HUES48 (cell line): Measurements from ENCODE around the gene DAP3.
A peak's percentile ranks its signal among the peaks of the same experiment; 100 is the strongest.
"Not testable (repeated sequence)": the region's sequence is repeated elsewhere in the genome, so short reads cannot be mapped to it uniquely, and the experiment has no call there.

ENCODE experiments used
- H3K27ac ChIP-seq: one replicate; pipeline ENCODE4 v1.7.0; 2013; ENCODE audit warnings: low read depth, low read length, inconsistent platforms
- H3K27me3 ChIP-seq: 2 replicates; pipeline ENCODE4 v1.6.1; 2013; ENCODE audit warnings: mild to moderate bottlenecking, low read length; ENCODE audit not compliant: control insufficient read depth, insufficient read depth
- H3K36me3 ChIP-seq: 2 replicates; pipeline ENCODE4 v1.6.1; 2013; ENCODE audit warnings: low read length; ENCODE audit not compliant: control insufficient read depth, insufficient read depth
- H3K4me1 ChIP-seq: 2 replicates; pipeline ENCODE4 v1.6.1; 2013; ENCODE audit warnings: mild to moderate bottlenecking, low read length; ENCODE audit not compliant: control insufficient read depth, insufficient read depth
- H3K4me3 ChIP-seq: 2 replicates; pipeline ENCODE4 v1.5.1; 2013; ENCODE audit warnings: mild to moderate bottlenecking, low read depth, low read length
- H3K9ac ChIP-seq: 2 replicates; pipeline ENCODE4 v1.6.1; 2013; ENCODE audit warnings: mild to moderate bottlenecking, low read depth, low read length, moderate library complexity
- H3K9me3 ChIP-seq: 2 replicates; pipeline ENCODE4 v1.6.1; 2013; ENCODE audit warnings: low read length; ENCODE audit not compliant: control insufficient read depth, insufficient read depth

The DAP3 gene

GRCh38 chr1:155759017-155759416, 70.1 kb downstream of the DAP3 start:
- not testable (repeated sequence) for H3K9ac ChIP-seq, H3K4me1 ChIP-seq, H3K27ac ChIP-seq, H3K9me3 ChIP-seq, H3K27me3 ChIP-seq, H3K4me3 ChIP-seq
- peaks cover 78% of the 10 kb centered on the region for H3K36me3 ChIP-seq

- Histone ChIP-seq H3K36me3 (peaks cover 79% of the 10 kb centered on the region), H3K27me3 (no peaks in the 10 kb centered on the region), H3K4me3 (no peak overlapping the region), H3K9me3 (no peaks in the 10 kb centered on the region), H3K27ac (peak overlapping the region; percentile 49), H3K9ac (no peak overlapping the region), H3K4me1 (no peaks in the 10 kb centered on the region)
Observed at GRCh38 chr1:155759966-155760630, 71.2 kb downstream of the DAP3 start.

- H3K9me3 ChIP-seq, result no peaks in the 10 kb centered on the region
- H3K36me3 ChIP-seq, result peaks cover 79% of the 10 kb centered on the region
- no peaks in the 10 kb centered on the region for H3K27me3 ChIP-seq
- no peak overlapping the region for H3K4me3 ChIP-seq
- no peak overlapping the region for H3K27ac ChIP-seq
- H3K4me1 ChIP-seq, result no peaks in the 10 kb centered on the region
- H3K9ac ChIP-seq, result no peak overlapping the region
Observed at GRCh38 chr1:155760751-155761475, 72.0 kb downstream of the DAP3 start.

DNA sequence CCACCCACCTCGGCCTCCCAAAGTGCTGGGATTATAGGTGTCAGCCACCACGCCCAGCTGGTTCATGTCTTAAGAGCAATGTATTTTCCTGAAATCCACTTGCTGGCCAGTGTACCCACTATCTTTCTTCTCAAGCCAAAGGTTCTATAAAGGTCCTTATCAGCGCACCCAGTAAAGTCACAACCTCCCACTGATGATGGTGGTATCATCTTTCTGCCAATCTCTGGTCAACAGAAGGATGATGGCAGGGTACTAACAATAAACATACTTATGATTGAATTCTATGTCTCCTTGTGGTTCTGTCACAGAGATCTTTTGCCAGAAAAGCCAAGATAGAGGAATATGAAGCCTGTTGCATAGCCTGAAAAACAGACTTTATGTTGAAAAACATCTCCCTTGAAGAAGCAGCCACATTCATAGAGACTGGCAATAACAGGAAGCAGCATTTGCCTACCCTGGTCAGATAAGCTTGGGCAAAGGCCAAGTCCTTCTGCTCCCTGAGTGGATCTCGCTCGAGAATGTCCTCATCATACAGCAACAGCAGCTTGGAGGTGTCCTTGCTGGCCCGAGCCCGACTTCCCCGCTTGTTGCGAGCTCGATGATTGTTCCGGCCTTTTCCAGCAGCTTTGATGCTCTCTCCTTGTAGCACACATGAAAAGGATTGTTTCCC, 73.0 kb downstream of the DAP3 start:
- peaks cover 79% of the 10 kb centered on the region for H3K36me3 ChIP-seq

DNA sequence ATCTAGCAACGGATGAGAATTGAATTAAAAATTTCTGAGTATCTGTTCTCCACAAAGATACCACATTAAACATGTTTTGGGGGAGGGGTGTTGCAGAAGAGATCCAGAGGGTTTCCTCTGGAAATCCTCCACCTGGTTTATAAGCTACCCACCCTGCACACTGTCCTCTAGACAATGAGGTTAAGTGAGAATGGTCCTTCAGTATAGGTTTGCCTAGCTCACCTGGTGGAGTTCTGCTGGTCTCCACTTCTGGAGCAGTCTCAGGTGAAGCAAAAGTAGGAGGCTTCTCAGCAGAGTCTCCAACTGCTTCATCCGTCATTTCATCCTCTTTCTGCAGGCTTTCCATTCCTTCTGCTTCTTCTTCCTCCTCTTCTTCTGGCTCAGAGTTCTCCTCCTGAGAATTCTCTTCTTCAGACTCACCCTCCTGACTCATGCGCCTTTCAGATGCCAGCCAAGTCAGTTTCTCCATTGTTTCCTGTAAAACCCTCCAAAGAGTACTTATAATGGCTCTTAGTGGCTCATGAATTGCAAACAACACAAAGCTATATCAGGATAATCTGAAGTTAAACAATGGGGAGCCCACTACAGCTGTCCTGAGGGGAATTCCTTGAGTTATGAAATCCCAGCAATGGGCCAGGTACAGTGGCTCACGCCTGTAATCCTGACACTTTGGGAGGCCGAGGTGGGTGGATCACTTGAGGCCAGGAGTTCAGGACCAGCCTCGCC, 74.4 kb downstream of the DAP3 start:
- H3K27ac ChIP-seq, H3K4me1 ChIP-seq, H3K9ac ChIP-seq, H3K9me3 ChIP-seq, H3K4me3 ChIP-seq, H3K27me3 ChIP-seq: not testable (repeated sequence)
- peaks cover 80% of the 10 kb centered on the region for H3K36me3 ChIP-seq

More for the DNA sequence above, 73.0 kb downstream of the DAP3 start:
- H3K4me3 ChIP-seq, result no peak overlapping the region
- H3K27me3 ChIP-seq, result no peaks in the 10 kb centered on the region
- H3K9me3 ChIP-seq, result no peaks in the 10 kb centered on the region
- H3K27ac ChIP-seq, result no peak overlapping the region
- H3K4me1 ChIP-seq, result no peaks in the 10 kb centered on the region
- H3K9ac ChIP-seq, result no peak overlapping the region

DNA sequence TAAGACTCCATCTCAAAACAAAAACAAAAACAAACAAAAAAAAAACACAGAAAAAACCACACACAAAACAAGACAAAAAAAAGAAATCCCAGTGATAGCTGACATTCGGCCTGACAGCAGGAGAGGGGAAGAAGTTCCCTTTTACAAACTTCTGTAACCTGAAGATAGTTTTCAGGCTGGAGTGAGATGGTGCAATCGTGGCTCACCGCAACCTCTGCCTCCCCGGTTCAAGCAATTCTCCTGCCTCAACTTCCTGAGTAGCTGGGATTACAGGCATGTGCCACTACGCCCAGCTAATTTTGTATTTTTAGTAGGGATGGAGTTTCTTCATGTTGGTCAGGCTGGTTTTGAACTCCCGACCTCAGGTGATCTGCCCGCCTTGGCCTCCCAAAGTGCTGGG, 75.1 kb downstream of the DAP3 start:
- H3K9ac ChIP-seq, H3K4me3 ChIP-seq, H3K4me1 ChIP-seq, H3K9me3 ChIP-seq, H3K27me3 ChIP-seq, H3K27ac ChIP-seq: not testable (repeated sequence)
- peaks cover 81% of the 10 kb centered on the region for H3K36me3 ChIP-seq

GRCh38 chr1:155767399-155767989, 78.6 kb downstream of the DAP3 start:
- peaks cover 86% of the 10 kb centered on the region for H3K36me3 ChIP-seq
- H3K4me1 ChIP-seq, H3K9ac ChIP-seq, H3K27ac ChIP-seq, H3K4me3 ChIP-seq, H3K9me3 ChIP-seq, H3K27me3 ChIP-seq: not testable (repeated sequence)

DNA sequence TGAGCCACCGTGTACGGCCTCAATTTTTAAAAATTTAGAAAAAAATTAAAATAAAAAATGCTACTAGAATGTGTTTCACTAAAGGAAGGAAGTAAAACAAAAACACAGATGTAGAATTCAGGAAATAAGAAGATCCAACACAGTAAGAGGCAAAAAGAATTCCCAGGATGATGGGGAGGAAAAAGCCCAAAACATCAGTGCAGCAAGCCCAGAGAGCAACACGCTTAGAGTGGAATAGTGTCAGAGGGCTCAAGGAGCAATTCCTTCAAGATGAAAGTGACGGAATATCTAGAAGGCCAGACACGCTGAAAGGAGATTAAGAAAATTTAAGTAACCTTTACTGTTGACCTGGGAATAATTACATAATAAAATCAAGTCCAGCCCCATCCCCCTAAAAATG, 80.4 kb downstream of the DAP3 start:
- Histone ChIP-seq H3K9me3 (no peaks in the 10 kb centered on the region), H3K27ac (no peak overlapping the region), H3K9ac (no peak overlapping the region), H3K27me3 (no peaks in the 10 kb centered on the region), H3K36me3 (peaks cover 89% of the 10 kb centered on the region), H3K4me1 (no peaks in the 10 kb centered on the region), H3K4me3 (no peak overlapping the region)

DNA sequence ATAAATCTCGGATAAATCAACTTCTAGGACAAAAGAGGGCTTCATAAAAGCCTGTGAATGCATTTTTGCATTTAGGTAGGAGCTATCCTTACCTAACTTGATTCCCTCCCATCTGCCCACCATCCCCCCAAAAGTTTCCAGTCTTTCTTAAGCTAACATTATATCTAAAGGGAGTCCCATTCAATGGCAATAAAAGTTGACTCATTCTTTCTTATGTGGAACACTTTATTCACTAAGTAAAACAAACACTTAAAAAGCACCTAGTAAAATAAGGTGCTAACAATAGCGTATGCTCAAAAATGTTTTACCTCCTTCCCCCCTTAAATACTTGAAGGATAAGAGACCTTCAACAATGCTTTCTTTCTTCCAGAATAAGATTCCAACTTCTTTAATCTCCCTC, 84.3 kb downstream of the DAP3 start:
- H3K9ac ChIP-seq, result no peak overlapping the region
- H3K27me3 ChIP-seq, result no peaks in the 10 kb centered on the region
- no peaks in the 10 kb centered on the region for H3K4me1 ChIP-seq
- peaks cover 91% of the 10 kb centered on the region for H3K36me3 ChIP-seq
- no peak overlapping the region for H3K27ac ChIP-seq
- no peak overlapping the region for H3K4me3 ChIP-seq
- no peaks in the 10 kb centered on the region for H3K9me3 ChIP-seq

DNA sequence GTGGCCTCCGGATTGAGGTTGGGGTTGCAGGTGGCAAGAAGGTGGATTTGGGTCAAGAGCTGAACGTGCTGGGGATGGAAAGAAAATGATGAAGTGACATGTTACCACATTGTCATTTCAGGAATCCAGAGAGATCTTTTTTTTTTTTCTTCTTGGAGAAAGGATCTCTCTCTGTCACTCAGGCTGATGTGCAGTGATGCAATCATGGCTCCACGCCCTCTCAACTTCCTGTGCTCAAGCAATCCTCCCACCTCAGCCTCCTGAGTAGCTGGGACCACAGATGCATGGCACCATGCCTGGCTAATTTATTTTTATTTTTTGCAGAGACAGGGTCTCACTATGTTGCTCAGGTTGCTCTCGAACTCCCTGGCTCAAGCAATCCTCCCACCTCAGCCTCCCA, 87.5 kb downstream of the DAP3 start:
- H3K27ac ChIP-seq, result no peak overlapping the region

More for the DNA sequence above, 87.5 kb downstream of the DAP3 start:
- Histone ChIP-seq H3K27me3 (no peaks in the 10 kb centered on the region), H3K36me3 (peaks cover 69% of the 10 kb centered on the region), H3K9me3 (no peaks in the 10 kb centered on the region), H3K9ac (no peak overlapping the region), H3K4me3 (no peak overlapping the region), H3K4me1 (no peaks in the 10 kb centered on the region)
